OCI-LY1 (cell line): ENCODE results near the gene FAM83C.

Experiments used
- CTCF ChIP-seq: fragments of 200-600 bp; sonication (generic), shearing (Covaris generic); IDR thresholded peaks from 2 replicates; pipeline ENCODE4 v1.5.1; 2017; ENCODE audit warnings: mild to moderate bottlenecking, antibody characterized with exemption, low read length, moderate library complexity, mixed read lengths
- EZH2 ChIP-seq: fragments of 200-600 bp; sonication (generic), shearing (Covaris generic); IDR thresholded peaks from 2 replicates; pipeline ENCODE4 v1.8.0; 2017; ENCODE audit warnings: borderline replicate concordance, mixed run types, mild to moderate bottlenecking, antibody characterized with exemption, low read length, moderate library complexity, mixed read lengths

GRCh38 chr20:35264755-35265154 lies 27.5 kb downstream of the FAM83C start:
- peak; percentile 10; the same call in 1 of the 2 replicates for TF ChIP-seq CTCF
- TF ChIP-seq EZH2: no peak
